Anterior cingulate cortex (tissue), 58 donors: ENCODE measurements around the gene DYNC2I2.
A peak's percentile ranks its signal among the peaks of the same experiment; 100 is the strongest.
"Not testable (repeated sequence)": the region's sequence is repeated elsewhere in the genome, so short reads cannot be mapped to it uniquely, and the experiment has no call there.

ENCODE experiments used
- DNase-seq, 58 donors: peaks; one replicate each; lab custom pipeline; 2025; lab: John Stamatoyannopoulos, UW

The DYNC2I2 gene

DNA sequence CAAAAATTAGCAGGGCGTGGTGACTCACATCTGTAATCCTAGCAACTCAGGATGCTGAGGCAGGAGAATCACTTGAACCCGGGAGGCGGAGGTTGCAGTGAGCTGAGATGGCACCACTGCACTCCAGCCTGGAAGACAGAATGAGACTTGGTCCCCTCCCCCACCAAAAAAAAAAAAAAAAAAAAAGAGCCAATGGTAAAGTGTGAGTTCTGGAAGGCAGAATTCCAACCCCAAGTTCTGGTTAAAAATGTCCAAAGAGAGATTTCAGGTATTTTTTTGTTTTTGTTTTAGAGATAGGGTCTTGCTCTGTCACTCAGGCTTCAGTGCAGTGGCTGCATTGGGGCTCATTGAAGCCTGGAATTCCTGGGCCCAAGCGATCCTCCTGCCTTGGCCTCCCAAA lies 30.8 kb upstream of the DYNC2I2 start:
- DNase-seq: no peak

DNA sequence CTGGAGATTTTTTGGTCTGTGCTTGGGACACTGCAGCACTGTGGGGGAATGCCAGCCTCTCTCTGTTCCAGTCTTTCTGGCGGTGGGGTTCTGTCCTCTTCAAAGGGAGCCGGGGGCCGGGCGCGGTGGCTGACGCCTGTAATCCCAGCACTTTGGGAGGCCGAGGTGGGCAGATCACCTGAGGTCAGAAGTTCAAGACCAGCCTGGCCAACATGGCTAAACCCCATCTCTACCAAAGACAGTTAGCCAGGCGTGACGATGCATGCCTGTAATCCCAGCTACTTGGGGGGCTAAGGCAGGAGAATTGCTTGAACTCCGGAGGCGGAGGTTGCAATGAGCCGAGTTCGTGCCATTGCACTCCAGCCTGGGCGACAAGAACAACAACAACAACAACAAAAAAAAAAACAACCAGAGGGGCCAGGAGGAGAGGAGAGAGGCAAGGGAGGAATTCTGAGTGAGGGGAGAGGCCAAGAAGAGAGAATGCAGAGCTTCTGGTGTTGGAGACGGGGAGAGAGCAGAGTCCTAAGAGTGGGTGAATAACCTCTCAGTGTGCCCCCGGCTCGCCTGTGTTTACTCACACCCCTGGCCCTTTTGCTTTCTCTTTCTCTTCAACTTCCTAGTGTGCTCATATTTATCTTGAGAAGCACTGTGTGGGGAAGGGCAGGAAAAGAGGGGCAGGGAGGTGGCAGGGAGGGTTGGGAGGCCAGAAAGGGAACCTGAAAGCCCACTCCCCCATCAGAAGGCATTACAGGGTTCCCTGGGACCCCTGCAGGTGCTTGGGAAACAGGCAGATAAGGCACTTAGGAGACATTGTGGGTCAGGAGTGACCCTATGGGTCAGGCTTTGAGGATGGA lies 29.2 kb upstream of the DYNC2I2 start:
- DNase-seq: no peak

DNA sequence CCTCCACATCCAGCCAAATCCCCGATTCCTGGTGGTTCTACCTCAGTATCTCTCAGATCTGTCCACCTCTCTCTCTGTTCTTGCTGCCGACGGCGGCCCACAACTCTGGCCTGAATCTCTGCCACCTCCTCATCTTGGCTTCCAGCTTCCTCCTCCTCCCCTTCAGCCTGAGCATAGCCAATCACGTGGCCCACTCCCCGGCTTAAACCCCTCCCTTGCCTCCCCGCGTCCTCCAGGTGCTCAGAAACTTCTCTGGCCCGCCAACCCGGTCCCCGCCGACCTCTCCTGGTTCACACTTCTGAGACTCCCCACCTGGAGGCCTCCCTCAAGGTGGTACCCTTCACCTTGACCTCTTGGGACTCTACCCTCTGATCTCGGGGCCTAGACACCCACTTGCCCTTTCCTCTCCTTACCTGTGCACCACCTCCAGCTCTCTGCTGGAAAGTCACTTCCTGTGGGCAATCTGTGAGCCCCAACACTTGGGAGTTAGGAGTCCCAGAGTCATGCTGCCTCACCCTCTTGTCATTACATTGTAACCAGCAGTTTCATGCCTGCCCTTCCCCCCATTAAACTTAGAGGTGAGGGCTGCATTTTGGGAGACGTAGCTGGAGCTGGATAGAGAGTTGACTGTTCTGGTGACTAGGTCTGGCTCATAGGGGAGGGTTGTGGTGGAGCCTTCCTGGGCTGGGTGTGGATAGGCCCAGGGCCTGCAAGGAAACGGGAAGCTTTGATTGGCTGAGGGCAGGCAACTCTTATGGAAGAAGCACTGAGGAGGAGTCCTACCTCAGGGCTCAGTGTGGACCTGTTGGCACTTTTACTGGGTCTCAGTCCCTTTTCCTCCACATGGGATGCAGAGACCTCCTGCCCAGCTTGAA lies 27.9 kb upstream of the DYNC2I2 start:
- peak in 28 of 58 donors; percentile 4 to 48 (median 20) for DNase-seq

DNA sequence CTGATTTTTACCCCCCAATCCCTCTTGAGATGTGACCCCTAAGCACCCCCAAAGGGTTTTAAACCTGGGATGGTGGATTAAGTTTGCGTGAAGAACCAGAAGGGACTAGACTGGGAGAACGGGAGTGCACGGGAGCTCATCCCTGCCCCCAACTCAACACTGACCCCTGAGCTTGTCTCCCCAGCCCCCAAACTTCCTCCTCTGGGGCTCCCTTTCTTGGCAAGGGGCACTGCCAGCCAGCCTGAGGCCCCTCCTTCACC lies 27.3 kb upstream of the DYNC2I2 start:
- no peak for DNase-seq

DNA sequence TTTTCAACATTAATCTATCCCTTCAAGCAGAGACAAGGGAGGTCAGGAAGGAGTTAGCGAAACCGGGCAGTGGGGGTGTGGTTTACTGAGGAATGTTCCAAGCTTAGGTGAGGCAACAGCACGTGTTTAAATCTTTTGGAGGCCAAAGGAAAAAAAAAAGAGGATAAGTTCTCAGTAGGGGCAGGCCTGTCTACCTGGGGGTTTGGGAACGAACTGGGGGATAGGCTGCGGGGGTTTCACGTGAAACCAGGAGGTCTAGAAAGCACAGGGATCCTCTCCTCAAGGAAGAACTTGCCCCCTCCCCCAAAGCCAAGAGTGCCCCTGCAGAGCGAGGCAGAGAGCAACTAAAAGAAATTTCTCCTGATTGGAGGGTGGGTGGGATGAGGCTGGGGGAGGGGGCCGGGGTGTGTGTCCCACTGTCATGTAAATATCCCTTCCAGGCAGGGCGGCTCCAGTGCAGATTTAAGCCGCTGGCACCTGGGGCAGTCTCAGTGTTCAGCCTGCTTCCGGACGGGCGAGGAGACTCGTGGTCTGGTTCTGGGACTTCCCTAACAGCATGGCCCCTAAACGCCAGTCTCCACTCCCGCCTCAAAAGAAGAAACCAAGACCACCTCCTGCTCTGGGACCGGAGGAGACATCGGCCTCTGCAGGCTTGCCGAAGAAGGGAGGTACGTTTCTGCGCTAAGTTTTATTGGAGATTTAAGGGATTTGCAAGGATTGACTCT lies 26.9 kb upstream of the DYNC2I2 start:
- DNase-seq: no peak

DNA sequence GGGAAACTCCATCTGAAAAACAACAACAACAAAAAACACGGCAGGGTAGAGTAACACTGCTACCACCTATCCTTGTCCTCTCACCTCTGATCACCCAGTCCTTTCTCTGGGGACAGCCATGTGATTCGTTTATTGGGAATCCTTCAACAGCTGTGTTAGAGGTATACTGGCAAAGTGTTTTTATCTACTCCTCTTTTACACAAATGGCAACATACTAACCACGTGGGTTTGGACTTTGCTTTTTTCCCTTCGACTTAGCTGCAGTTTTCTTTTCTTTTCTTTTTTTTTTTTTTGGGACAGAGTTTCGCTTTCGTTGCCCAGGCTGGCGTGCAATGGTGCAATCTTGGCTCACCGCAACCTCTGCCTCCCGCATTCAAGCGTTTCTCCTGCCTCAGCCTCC lies 21.1 kb upstream of the DYNC2I2 start:
- DNase-seq: no peak

DNA sequence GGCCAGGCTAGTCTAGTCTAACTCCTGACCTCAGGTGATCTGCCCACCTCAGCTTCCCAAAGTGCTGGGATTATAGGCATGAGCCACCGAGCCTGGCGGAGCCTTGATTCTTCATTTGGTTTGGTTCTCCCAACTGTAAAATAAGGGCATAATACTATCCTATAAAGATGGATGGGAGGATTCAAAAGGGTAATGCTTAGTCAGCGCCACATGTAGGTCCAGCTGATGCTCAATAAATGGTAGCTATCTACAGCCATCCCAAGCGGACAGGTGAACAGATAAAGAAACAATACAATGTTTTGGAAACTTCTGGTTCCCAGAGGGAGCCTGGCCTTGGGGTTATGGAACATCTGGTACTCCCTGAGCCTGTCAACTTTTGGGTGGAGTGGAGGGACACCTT lies 18.7 kb upstream of the DYNC2I2 start:
- DNase-seq: no peak

DNA sequence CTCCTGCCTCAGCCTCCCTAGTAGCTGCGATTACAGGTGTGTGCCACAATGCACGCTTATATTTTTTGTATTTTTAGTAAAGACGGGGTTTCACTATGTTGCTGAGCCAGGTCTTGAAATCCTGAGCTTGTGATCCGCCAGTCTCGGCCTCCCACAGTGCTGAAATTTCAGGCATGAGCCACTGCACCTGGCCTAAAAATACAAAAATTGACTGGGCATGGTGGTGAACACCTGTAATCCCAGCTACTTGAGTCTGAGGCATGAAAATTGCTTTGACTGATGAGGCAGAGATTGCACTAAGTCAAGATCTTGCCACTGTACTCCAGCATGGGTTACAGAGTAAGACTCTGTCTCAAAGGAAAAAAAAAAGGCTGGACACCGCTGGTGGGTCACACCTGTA lies 13.1 kb upstream of the DYNC2I2 start:
- no peak for DNase-seq

DNA sequence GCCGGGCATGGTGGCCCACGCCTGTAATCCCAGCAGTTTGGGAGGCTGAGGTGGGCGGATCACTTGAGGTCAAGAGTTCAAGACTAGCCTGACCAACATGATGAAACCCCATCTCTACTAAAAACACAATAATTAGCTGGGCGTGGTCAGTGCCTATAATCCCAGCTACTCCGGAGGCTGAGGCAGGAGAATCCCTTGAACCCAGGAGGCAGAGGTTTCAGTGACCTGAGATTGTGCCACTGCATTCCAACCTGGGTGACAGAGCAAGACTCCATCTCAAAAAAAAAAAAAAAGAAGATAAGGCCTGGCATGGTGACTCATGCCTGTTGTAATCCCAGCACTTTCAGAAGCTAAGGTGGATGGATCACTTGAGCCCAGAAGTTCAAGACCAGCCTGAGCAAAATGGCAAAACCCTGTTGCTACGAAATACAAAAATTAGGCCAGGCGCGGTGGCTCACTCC lies 9.9 kb upstream of the DYNC2I2 start:
- DNase-seq: not testable (repeated sequence)

DNA sequence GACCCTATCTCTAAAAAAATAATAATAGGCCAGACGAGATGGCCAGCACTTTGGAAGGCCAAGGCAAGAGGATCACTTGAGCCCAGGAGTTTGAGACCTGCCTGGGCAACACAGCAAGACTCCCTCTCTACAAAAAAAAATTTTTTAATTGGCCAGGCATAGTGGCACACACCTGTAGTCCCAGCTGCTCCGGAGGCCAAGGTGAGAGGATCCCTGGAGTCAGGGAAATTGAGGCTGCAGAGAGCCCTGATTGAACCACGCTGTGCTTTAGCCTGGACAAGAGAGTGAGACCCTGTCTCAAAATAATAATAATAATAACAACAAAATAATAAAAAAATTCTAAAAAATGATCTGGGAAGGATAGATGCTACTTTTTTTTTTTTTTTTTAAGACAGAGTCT lies 1.1 kb upstream of the DYNC2I2 start:
- DNase-seq: no peak

DNA sequence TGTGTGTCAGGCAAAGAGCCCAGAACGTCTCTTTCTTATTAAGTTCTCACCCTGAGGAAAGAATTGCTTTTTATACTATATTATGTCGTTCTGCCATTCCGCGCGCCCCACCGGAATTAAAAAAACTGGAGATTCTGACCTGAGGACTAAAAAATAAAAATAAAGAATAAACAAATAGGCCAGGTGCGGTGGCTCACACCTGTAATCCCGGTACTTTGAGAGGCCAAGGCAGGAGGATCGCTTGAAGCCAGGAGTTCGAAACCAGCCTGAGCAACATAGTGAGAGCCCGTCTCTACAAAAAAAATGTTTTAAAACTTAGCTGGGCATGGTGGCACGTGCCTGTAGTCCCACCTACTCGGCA lies 677 bp upstream of the DYNC2I2 start:
- DNase-seq: no peak

DNA sequence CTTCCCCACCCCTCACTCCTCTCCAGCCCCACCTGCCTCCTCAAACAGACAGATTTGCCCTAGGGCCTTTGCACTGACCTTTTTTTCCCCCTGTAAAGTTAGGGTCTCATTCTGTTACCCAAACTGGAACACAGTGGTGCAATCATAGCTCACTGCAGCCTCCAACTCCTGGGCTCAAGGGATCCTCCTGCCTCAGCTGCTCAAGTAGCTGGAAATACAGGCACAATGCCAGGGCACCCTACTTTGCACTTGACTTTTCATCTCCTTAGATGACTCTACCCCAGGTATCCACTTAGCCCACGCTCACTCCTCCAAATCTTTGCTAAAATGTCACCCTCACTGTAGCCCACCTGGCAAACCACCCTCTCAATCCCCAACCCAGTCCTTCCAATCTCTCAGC lies 2.2 kb downstream of the DYNC2I2 start:
- no peak for DNase-seq

DNA sequence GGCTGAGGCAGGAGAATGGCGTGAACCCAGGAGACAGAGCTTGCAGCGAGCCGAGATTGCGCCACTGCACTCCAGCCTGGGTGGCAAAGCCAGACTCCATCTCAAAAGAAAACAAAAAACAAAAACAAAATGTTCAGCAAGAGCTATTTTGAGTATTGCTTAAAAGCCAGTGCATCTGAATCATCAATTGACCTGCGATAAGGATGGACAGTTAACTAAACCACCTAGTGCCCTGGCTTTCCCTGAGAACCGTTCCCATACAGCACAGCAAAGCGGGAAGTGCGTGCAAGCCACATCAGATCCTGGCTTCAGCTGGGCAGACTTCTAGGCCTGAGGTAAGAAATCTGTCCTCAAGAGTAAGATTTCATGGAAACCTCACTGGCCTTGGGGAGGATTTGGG lies 2.7 kb downstream of the DYNC2I2 start:
- DNase-seq: no peak

DNA sequence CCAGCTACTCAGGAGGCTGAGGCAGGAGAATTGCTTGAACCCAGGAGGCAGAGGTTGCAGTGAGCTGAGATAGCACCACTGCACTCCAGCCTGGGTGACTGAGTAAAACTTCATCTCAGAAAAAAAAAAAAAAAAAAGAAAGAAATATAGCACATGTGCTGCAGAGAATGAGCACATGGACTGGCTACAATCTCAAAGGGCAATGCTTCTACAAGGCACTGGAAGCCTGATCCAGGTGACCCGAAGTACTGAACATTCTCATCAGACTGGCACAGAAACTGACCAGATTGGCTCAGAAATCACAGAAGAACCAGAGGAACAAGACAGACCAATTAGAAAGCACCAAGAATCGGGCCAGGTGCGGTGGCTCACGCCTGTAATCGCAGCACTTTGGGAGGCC lies 4.8 kb downstream of the DYNC2I2 start:
- DNase-seq: no peak

DNA sequence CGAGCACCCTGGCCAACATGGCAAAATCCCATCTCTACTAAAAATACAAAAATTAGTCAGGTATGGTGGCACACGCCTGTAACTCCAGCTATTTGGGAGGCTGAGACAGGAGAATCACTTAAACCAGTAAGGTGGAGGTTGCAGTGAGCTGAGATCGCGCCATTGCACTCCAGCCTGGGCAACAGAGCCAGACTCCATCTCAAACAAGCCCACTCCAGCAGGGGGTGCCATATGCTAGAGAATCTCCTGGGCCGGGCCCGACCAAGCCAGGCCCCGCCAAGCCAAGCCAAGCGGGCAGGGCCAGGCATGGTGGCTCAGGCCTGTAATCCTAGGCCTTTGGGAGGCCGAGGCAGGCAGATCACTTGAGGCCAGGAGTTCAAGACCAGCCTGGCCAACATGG lies 8.4 kb downstream of the DYNC2I2 start:
- not testable (repeated sequence) for DNase-seq

DNA sequence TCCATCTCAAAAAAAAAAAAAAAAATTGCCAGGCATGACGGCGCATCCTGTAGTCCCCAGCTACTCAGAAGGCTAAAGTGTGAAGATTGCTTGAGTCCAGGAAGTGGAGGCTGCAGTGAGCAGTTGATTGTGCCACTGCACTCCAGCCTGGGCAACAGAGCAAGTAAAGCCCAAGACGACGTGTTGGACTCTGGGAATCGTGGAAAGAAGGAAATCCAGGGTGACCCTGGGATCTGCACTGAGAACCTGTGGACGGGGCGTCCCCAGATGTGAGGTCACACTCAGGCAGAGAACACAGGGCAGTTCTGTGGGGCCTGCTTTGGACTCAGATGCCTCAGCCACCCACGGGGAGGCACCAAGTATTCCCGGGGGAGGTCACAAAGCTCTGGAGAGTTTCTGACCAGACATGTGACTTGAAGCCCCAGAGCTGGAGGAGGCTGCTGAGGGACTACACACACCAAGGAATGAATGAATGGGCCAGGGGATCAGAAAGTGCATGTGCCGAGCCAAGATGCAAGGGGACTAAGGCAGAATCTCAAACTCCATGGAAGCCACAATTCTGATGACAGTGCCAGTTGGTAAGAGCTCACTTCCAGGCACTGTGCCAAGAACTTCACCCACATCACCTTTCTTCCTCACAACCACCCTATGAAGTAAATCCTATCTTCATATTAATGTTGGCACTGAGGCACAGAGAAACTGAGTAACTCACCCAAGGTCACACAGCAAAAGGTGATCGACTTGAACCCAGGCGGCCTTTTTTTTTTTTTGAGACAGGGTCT lies 12.9 kb downstream of the DYNC2I2 start:
- DNase-seq: no peak

DNA sequence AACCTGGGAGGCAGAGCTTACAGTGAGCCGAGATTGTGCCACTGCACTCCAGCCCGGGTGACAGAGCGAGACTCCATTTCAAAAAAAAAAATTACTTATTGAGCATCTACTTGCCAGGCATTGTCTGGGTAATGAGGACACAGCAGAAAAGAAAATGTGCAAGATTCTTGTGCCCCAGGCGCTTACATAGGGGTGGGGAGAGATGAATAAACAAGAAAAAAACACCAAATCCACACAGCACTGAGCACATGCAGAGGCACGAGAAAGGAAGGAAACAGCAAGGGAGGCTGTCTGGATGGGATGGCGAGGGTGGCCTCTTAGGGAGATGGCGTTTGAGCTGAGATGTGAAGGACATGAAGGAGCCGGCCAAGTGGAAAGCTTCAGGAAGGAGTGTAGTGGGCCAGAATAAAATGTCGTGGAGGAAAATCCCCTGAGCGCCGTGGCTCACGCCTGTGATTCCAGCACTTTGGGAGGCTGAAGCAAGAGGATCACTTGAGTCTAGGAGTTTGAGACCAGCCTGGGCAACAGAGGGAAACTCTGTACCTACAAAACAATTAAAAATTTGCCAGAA lies 13.9 kb downstream of the DYNC2I2 start:
- DNase-seq: no peak

DNA sequence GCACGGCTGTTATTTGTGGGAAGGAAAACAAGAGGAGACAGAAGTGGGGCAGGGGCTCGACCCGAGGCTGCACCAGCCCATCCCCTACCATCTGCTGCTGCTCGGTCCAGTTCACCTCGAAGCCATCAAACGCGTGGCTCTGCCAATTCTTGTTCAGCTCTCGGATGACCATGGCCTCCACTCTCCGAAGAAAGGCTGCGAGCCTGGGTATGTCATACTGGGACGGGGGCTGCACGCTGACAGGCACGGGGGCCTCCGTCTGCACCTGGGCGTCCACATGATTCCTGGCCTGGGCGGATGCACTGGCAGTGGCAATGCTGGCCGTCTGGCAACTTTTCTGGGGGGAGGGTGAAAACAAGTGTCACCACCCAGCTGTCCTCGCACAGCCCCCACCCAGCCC lies 16.0 kb downstream of the DYNC2I2 start:
- DNase-seq: no peak

DNA sequence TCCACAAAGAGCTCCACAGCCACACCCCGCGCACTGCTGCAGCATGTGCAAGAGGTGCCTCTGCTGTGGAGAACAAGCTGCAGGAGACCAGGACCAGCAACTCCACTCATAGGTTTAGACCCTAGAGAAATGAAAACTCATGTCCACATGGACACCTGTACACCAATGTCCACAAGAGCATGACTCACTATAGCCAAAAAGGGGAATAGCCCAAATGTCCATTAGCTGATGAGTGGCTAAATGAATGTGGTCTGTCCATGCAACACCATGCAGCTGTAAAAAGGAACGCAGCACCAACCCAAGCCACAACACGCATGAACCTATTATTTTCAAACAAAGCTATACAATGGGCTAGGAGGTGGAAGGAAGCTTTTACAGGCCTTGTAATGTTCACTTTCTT lies 18.1 kb downstream of the DYNC2I2 start:
- no peak for DNase-seq

DNA sequence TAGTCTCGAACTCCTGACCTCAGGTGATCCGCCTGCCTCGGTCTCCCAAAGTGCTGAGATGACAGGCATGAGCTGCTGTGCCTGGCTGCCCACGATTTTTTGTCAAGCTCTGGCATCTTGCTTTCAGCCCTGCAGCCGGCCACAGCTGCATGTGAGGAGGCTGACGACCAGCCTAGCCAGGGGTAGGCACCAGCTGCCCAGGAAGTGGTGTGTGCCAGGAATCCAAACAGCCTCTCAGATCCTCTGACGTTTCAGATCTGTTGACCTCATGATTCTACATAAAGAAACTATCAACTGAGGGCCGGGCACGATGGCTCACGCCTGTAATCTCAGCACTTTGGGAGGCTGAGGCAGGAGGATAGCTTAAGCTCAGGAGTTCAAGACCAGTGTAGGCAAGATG lies 19.0 kb downstream of the DYNC2I2 start:
- peak in 10 of 58 donors; percentile 11 to 54 (median 25) for DNase-seq
